ENCODE results near the gene GRIN1. TPM values are rescaled to one million over a fixed set of nuclear protein-coding genes. Genes with fewer than 3 reads are reported as not detected.
A peak's percentile ranks its signal among the peaks of the same experiment; 100 is the strongest.

The GRIN1 gene
- total RNA-seq, 1 donor from 2014 or later, result not detected

DNA sequence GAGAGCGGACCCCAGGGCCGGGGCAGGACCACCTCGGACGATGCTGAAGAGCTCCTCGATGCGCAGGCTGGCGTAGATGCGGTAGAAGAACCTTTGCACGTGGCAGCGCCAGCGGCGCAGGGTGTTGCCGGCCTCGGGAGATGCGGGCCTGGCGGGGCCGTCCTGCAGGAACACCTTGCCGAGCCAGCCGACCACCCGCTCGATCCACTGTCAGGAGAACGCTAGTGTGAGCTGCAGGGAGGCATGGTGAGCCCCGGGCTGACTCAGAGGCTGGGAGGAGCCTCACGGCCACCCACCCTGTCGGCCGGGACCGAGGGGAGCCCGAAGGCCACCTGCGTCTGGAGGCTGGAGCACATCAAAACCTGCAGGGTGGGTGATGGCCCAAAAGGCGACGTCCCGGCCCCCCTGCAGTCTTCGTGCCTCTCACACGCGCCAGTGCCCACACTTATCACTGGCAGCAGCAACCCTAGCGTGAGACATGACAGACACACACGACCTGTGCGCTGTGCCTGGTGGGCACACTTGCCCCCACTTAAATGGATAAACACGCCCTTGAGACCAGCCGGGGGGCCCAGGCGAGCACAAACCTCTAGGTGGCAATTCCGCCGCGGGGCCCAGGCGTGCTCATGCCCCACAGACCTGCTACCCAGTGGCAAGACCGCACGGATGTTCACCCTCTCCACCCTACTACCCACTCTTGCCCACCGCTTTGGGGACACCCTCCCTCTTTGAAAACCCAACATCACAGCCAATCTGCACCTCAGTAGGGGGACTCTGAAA lies 46.1 kb downstream of the GRIN1 start:
- H3K4me1 Mint-ChIP-seq, result peaks cover 22% of the 10 kb centered on the region
- no peak overlapping the region for H3K27ac Mint-ChIP-seq
- no peak for DNase-seq
- no peaks in the 10 kb centered on the region for H3K27me3 Mint-ChIP-seq
- intact Hi-C loops (cut with micrococcal nuclease), result no loop called here
- no peak overlapping the region for H3K4me3 Mint-ChIP-seq
- no peaks in the 10 kb centered on the region for H3K9me3 Mint-ChIP-seq
- peaks cover 30% of the 10 kb centered on the region for H3K36me3 Mint-ChIP-seq (ENCODE audit: low read depth)

- H3K9me3 Mint-ChIP-seq, result no peaks in the 10 kb centered on the region
- no peak for DNase-seq
- no peak overlapping the region for H3K4me3 Mint-ChIP-seq
- peaks cover 22% of the 10 kb centered on the region for H3K4me1 Mint-ChIP-seq
- no peaks in the 10 kb centered on the region for H3K27me3 Mint-ChIP-seq
- no peak overlapping the region for H3K27ac Mint-ChIP-seq
- H3K36me3 Mint-ChIP-seq (ENCODE audit: low read depth), result peaks cover 34% of the 10 kb centered on the region
- intact Hi-C loops (cut with micrococcal nuclease), result no loop called here
Measured at GRCh38 chr9:137185921-137186320, 47.0 kb downstream of the GRIN1 start.

- Mint-ChIP-seq H3K27me3 (no peaks in the 10 kb centered on the region), H3K4me3 (peak overlapping the region; percentile 91), H3K4me1 (peaks cover 22% of the 10 kb centered on the region), H3K27ac (no peak overlapping the region), H3K36me3 (ENCODE audit: low read depth) (peaks cover 36% of the 10 kb centered on the region), H3K9me3 (no peaks in the 10 kb centered on the region)
- DNase-seq, result no peak
- intact Hi-C loops (cut with micrococcal nuclease), result no loop called here
Measured at GRCh38 chr9:137186385-137186784, 47.4 kb downstream of the GRIN1 start.

DNA sequence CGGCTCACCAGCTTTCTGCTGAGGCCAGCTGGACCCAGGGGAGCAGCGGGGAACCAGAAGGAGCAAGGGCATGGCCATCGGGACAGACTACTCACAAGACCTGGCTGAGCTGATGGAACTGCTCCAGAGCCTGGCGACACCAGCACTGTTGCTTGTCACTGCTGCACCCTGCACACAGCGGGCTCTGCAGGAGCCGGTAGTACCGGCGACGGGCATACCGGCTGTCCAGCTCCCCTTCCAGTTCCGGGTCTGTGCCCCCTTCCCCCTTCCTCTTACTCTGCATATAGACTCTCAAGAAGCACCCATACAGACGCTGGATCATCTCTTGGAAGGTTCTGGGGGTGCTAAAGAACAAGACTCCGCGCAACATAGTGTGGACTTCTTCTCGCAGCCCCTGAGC lies 48.4 kb downstream of the GRIN1 start:
- no peak for DNase-seq
- peak overlapping the region; percentile 91 for H3K4me3 Mint-ChIP-seq
- H3K4me1 Mint-ChIP-seq, result peaks cover 22% of the 10 kb centered on the region
- peaks cover 34% of the 10 kb centered on the region for H3K36me3 Mint-ChIP-seq (ENCODE audit: low read depth)
- H3K27me3 Mint-ChIP-seq, result no peaks in the 10 kb centered on the region
- intact Hi-C loops (cut with micrococcal nuclease), result no loop called here
- H3K27ac Mint-ChIP-seq, result peak overlapping the region; percentile 91
- no peaks in the 10 kb centered on the region for H3K9me3 Mint-ChIP-seq

DNA sequence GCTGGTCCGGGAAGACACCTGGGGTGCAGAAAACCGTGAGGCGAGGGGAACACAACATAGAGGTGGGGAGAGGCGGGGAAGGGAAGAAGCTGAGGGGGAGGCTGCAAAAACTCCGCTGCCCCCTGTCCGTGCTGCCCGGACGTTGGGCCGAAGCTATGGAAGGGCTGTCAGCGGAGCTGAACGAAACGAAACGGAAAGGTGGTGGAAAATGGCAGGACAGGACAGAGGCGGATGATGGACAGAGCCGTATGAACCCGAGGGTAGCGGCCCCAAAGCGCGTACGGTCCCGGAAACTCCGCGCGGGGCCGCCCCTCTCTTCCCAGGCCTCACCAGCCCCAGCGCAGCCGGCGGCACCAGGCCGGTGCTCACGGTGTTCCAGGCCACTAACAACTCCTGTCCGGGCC lies 49.1 kb downstream of the GRIN1 start:
- Mint-ChIP-seq H3K4me1 (peaks cover 22% of the 10 kb centered on the region), H3K27me3 (no peaks in the 10 kb centered on the region), H3K4me3 (peak overlapping the region; percentile 91), H3K27ac (peak overlapping the region; percentile 91), H3K9me3 (no peaks in the 10 kb centered on the region), H3K36me3 (ENCODE audit: low read depth) (peaks cover 34% of the 10 kb centered on the region)
- intact Hi-C loops (cut with micrococcal nuclease), result loop anchor here (1.0 to 2.0 kb wide), 4 partner anchors 12 to 49 kb away; partner anchors contain the start of genes NDOR1, TMEM203 and TPRN
- DNase-seq, result no peak

GRCh38 chr9:137188490-137189296 lies 49.7 kb downstream of the GRIN1 start, which contains the start of the genes ANAPC2 and SSNA1:
TSS of gene ANAPC2 (minus strand) at chr9:137188560. CDS start at chr9:137188532, 28 bp downstream.
TSS of gene SSNA1 (plus strand) at chr9:137188676. CDS start at chr9:137188727, 51 bp downstream.
- H3K27me3 Mint-ChIP-seq, result no peaks in the 10 kb centered on the region
- H3K36me3 Mint-ChIP-seq (ENCODE audit: low read depth), result peaks cover 29% of the 10 kb centered on the region
- intact Hi-C loops (cut with micrococcal nuclease), result loop anchor here (1.0 to 2.0 kb wide), 5 partner anchors 12 to 59 kb away; partner anchors contain the start of genes NDOR1, TMEM203 and TPRN
- H3K9me3 Mint-ChIP-seq, result no peaks in the 10 kb centered on the region
- peaks cover 22% of the 10 kb centered on the region for H3K4me1 Mint-ChIP-seq
- H3K27ac Mint-ChIP-seq, result peak within 1 kb of the TSS; percentile 94
- DNase-seq, result peak; percentile 99
- peak within 1 kb of the TSS; percentile 91 for H3K4me3 Mint-ChIP-seq

- Mint-ChIP-seq H3K27ac (peak overlapping the region; percentile 94), H3K36me3 (ENCODE audit: low read depth) (peaks cover 23% of the 10 kb centered on the region), H3K4me3 (peak overlapping the region; percentile 91), H3K4me1 (peaks cover 19% of the 10 kb centered on the region), H3K27me3 (no peaks in the 10 kb centered on the region), H3K9me3 (no peaks in the 10 kb centered on the region)
- intact Hi-C loops (cut with micrococcal nuclease), result loop anchor here (1.0 to 2.0 kb wide), 2 partner anchors 47 to 60 kb away; no protein-coding TSS in a partner anchor
- no peak for DNase-seq
Measured at GRCh38 chr9:137189297-137190295, 50.6 kb downstream of the GRIN1 start.

GRCh38 chr9:137190315-137190856 lies 51.4 kb downstream of the GRIN1 start:
- peaks cover 19% of the 10 kb centered on the region for H3K4me1 Mint-ChIP-seq
- peak overlapping the region; percentile 66 for H3K27ac Mint-ChIP-seq
- no peak for DNase-seq
- intact Hi-C loops (cut with micrococcal nuclease), result no loop called here
- H3K9me3 Mint-ChIP-seq, result no peaks in the 10 kb centered on the region
- no peaks in the 10 kb centered on the region for H3K27me3 Mint-ChIP-seq
- H3K36me3 Mint-ChIP-seq (ENCODE audit: low read depth), result peaks cover 23% of the 10 kb centered on the region
- peak overlapping the region; percentile 91 for H3K4me3 Mint-ChIP-seq

DNA sequence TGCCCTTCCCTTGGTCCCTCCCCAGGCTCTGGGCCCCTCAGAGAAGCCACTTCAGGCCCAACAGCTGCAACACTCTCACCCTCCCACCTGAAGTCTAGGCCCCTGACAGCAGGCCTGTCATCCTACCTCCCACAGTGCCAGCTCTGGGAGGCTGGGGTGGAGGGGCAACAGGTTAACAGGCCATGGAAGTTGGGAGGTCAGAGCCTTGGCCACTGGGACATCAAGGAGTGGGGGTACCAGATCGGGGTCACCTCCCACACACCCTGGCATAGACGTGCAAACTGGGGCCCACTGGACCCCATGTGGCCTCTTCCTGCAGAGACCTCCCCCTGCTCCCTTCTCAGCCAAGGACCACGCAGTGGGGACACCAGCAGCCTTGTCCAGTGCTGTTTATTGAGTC lies 52.3 kb downstream of the GRIN1 start:
- intact Hi-C loops (cut with micrococcal nuclease), result no loop called here
- H3K4me1 Mint-ChIP-seq, result peaks cover 19% of the 10 kb centered on the region
- no peaks in the 10 kb centered on the region for H3K27me3 Mint-ChIP-seq
- DNase-seq, result no peak
- no peak overlapping the region for H3K27ac Mint-ChIP-seq
- H3K9me3 Mint-ChIP-seq, result no peaks in the 10 kb centered on the region
- H3K4me3 Mint-ChIP-seq, result peak overlapping the region; percentile 67
- peaks cover 23% of the 10 kb centered on the region for H3K36me3 Mint-ChIP-seq (ENCODE audit: low read depth)

DNA sequence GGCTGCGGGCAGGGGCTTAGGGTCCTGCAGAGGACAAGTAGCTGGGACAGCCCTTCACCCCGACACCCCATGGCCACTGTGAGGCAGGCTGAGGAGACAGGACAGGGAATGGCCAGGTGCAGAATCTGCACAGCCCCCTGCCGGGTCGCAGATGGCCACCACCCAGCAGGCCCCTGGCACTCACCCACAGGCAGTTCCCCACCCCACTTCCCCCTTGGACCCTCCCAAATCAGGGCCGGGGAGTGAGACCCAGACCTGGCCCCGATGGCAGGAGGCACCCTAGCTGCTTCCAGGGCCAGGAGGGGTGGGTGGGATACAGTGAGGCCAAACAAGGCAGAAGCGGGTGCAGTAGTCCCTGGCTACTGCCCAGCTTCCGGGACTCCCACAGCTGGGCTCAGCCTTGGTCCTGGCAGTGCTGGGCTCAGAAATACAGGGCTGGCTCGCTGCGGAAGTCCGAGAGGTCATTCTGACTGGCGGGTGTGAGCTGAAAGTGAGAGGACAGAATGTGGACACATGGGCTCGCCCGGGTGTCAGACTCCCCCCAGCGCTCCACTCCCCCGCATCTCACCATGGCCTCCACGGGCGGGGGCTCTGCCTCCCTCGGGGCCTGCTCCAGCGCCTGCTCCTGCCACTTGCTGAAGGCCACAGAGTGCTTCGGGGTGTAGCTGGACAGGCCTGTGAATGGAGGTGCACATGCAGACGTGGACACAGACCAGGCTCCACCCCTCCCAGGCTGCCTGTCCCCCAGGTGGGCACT lies 52.9 kb downstream of the GRIN1 start:
- Mint-ChIP-seq H3K9me3 (no peaks in the 10 kb centered on the region), H3K36me3 (ENCODE audit: low read depth) (peaks cover 22% of the 10 kb centered on the region), H3K4me3 (no peak overlapping the region), H3K27ac (no peak overlapping the region), H3K4me1 (peaks cover 15% of the 10 kb centered on the region), H3K27me3 (no peaks in the 10 kb centered on the region)
- no peak for DNase-seq
- intact Hi-C loops (cut with micrococcal nuclease), result no loop called here

DNA sequence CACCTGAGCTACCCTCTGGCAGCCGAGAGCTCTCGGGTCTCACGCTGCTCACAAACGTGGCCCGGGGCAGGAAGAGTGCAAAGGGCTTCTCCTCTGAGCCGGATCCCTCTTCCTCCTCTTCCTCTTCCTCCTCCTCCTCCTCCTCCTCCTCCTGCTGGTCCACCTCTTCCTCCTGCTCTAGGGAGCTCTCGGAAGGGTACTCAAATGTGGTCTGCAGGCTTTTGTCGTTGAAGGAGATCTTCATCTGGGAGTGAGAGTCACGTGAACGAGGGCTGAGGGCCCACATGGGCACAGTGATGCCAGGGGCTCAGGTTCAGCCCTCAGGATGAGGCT lies 53.5 kb downstream of the GRIN1 start:
- intact Hi-C loops (cut with micrococcal nuclease), result no loop called here
- Mint-ChIP-seq H3K27ac (no peak overlapping the region), H3K9me3 (no peaks in the 10 kb centered on the region), H3K4me3 (no peak overlapping the region), H3K36me3 (ENCODE audit: low read depth) (peaks cover 19% of the 10 kb centered on the region), H3K27me3 (no peaks in the 10 kb centered on the region), H3K4me1 (peaks cover 11% of the 10 kb centered on the region)
- no peak for DNase-seq

DNA sequence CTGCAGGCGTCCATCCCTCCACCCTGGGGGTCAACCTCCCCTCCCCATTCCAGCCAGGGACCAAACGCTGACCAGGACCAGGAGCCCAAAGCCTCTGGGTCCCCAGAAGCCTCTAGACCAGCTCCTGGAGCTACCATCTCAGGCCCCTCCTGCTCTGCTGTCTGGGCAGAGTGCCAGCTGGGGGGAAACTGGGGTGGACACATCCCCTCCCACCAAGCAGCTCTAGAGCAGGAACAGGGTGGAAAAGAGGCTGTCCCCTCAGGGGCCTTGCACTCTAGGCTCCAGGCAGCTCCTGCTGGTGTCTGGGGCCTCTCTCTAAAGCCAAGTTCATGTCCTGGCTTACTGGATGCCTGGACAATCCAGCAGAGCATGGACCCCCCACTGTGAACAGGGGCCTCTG lies 53.9 kb downstream of the GRIN1 start:
- no peak overlapping the region for H3K27ac Mint-ChIP-seq
- no peak for DNase-seq
- intact Hi-C loops (cut with micrococcal nuclease), result no loop called here
- no peaks in the 10 kb centered on the region for H3K9me3 Mint-ChIP-seq
- H3K36me3 Mint-ChIP-seq (ENCODE audit: low read depth), result peaks cover 19% of the 10 kb centered on the region
- H3K27me3 Mint-ChIP-seq, result no peaks in the 10 kb centered on the region
- H3K4me1 Mint-ChIP-seq, result peaks cover 7% of the 10 kb centered on the region
- no peak overlapping the region for H3K4me3 Mint-ChIP-seq

All from activated CD4-positive, alpha-beta T cell treated with anti-CD3 and anti-CD28 coated beads, Interleukin-2, amount 10 ng/mL, durations not matched to agents 24 days and 14 days (primary cell).